ENCODE results near the gene SIGLEC11.
"Not testable (repeated sequence)": the region's sequence is repeated elsewhere in the genome, so short reads cannot be mapped to it uniquely, and the experiment has no call there.

Gene SIGLEC11

GRCh38 chr19:49981603-49982593 is 20.9 kb upstream of the SIGLEC11 start:
- Histone ChIP-seq H3K9me3 (ENCODE audit: control insufficient read depth, insufficient read depth, low read depth, low read length) (no peaks in the 10 kb centered on the region), H3K27ac (ENCODE audit: low read depth, low read length) (no peak overlapping the region), H3K36me3 (ENCODE audit: control insufficient read depth, insufficient read depth, low read length) (peaks cover 7% of the 10 kb centered on the region; the same call in 1 of the 2 replicates), H3K27me3 (ENCODE audit: control insufficient read depth, insufficient read depth, low read length) (no peaks in the 10 kb centered on the region), H3K4me1 (ENCODE audit: control insufficient read depth, insufficient read depth, low read length) (no peaks in the 10 kb centered on the region), H3K4me3 (ENCODE audit: low read depth, low read length) (no peak overlapping the region), H3K9ac (ENCODE audit: low read length) (no peak overlapping the region)

GRCh38 chr19:49978324-49978723 is 17.4 kb upstream of the SIGLEC11 start:
- H3K27me3 ChIP-seq (ENCODE audit: control insufficient read depth, insufficient read depth, low read length), result no peaks in the 10 kb centered on the region
- H3K27ac ChIP-seq (ENCODE audit: low read depth, low read length), result no peak overlapping the region
- no peaks in the 10 kb centered on the region for H3K4me1 ChIP-seq (ENCODE audit: control insufficient read depth, insufficient read depth, low read length)
- no peaks in the 10 kb centered on the region for H3K9me3 ChIP-seq (ENCODE audit: control insufficient read depth, insufficient read depth, low read depth, low read length)
- no peak overlapping the region for H3K9ac ChIP-seq (ENCODE audit: low read length)
- H3K4me3 ChIP-seq (ENCODE audit: low read depth, low read length), result no peak overlapping the region
- H3K36me3 ChIP-seq (ENCODE audit: control insufficient read depth, insufficient read depth, low read length), result peaks cover 10% of the 10 kb centered on the region

DNA sequence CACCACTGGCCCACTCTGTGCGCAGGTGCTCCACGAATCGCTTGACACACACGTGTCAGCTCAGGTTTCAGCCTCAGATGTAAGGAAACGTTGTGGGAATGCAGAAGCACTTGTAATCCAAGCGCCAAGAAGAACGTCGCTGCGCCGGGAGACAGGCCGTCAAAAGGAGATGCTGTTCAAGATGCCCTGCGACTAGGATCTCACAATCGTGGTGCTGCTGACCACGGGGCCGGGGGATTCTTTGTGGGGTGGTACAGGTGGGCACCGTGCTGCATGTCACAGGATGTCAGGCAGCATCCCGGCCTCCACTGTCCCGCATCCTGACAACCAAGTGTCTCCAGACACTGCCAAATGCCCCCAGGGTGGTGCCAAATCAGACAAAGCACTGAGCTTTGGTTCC is 16.9 kb upstream of the SIGLEC11 start:
- no peak overlapping the region for H3K9ac ChIP-seq (ENCODE audit: low read length)
- H3K27ac ChIP-seq (ENCODE audit: low read depth, low read length), result no peak overlapping the region
- H3K4me1 ChIP-seq (ENCODE audit: control insufficient read depth, insufficient read depth, low read length), result no peaks in the 10 kb centered on the region
- no peaks in the 10 kb centered on the region for H3K9me3 ChIP-seq (ENCODE audit: control insufficient read depth, insufficient read depth, low read depth, low read length)
- H3K36me3 ChIP-seq (ENCODE audit: control insufficient read depth, insufficient read depth, low read length), result peaks cover 10% of the 10 kb centered on the region
- no peak overlapping the region for H3K4me3 ChIP-seq (ENCODE audit: low read depth, low read length)
- H3K27me3 ChIP-seq (ENCODE audit: control insufficient read depth, insufficient read depth, low read length), result no peaks in the 10 kb centered on the region

DNA sequence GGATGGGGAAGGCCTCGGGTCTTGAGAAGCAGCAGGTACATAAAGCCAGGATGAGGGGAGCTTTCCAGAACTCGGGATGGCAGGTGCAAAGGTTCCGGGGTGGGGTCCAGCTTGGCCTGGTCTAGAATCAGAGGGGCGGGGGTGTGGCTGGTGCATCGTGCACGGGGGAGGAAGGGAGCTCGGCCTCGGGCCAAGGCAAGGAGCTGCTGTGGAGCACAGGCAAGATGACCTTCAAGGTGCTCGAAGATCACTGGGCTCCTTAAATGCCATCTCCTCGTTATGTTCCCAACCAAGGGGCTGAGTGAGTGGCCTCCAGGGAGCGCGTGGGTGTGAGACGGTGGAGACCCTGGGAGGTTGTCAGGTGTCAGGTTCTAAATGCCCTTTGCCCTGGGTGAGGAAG is 16.1 kb upstream of the SIGLEC11 start:
- Histone ChIP-seq H3K4me1 (ENCODE audit: control insufficient read depth, insufficient read depth, low read length) (no peaks in the 10 kb centered on the region), H3K9ac (ENCODE audit: low read length) (no peak overlapping the region), H3K36me3 (ENCODE audit: control insufficient read depth, insufficient read depth, low read length) (peaks cover 10% of the 10 kb centered on the region), H3K4me3 (ENCODE audit: low read depth, low read length) (no peak overlapping the region), H3K27ac (ENCODE audit: low read depth, low read length) (no peak overlapping the region), H3K9me3 (ENCODE audit: control insufficient read depth, insufficient read depth, low read depth, low read length) (no peaks in the 10 kb centered on the region), H3K27me3 (ENCODE audit: control insufficient read depth, insufficient read depth, low read length) (no peaks in the 10 kb centered on the region)

DNA sequence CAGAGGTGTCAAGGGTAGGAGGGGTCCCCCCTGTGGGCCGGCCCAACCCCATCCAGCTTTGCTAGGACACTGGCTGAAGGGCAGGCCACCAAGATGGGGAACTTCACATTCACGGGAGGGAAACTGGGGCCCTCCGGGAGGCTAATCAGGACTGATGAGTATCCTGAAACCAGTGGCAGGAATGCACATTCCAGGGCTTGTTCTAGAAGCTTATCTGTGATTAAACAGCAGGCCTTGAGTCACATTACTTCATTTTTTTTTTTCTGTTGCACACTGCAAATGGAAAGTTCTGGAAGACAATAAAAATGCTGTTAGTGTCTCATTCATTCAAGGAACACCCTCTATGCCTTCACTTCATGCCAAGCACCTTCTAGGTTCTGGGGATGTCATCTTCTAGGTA is 15.5 kb upstream of the SIGLEC11 start:
- H3K27me3 ChIP-seq (ENCODE audit: control insufficient read depth, insufficient read depth, low read length), result no peaks in the 10 kb centered on the region
- H3K4me1 ChIP-seq (ENCODE audit: control insufficient read depth, insufficient read depth, low read length), result no peaks in the 10 kb centered on the region
- H3K36me3 ChIP-seq (ENCODE audit: control insufficient read depth, insufficient read depth, low read length), result peaks cover 8% of the 10 kb centered on the region
- H3K9ac ChIP-seq (ENCODE audit: low read length), result no peak overlapping the region
- H3K27ac ChIP-seq (ENCODE audit: low read depth, low read length), result no peak overlapping the region
- no peak overlapping the region for H3K4me3 ChIP-seq (ENCODE audit: low read depth, low read length)
- H3K9me3 ChIP-seq (ENCODE audit: control insufficient read depth, insufficient read depth, low read depth, low read length), result no peaks in the 10 kb centered on the region

GRCh38 chr19:49975051-49975450 is 14.1 kb upstream of the SIGLEC11 start:
- H3K27me3 ChIP-seq (ENCODE audit: control insufficient read depth, insufficient read depth, low read length), result no peaks in the 10 kb centered on the region
- no peak overlapping the region for H3K9ac ChIP-seq (ENCODE audit: low read length)
- no peak overlapping the region for H3K4me3 ChIP-seq (ENCODE audit: low read depth, low read length)
- no peaks in the 10 kb centered on the region for H3K9me3 ChIP-seq (ENCODE audit: control insufficient read depth, insufficient read depth, low read depth, low read length)
- H3K4me1 ChIP-seq (ENCODE audit: control insufficient read depth, insufficient read depth, low read length), result no peaks in the 10 kb centered on the region
- no peak overlapping the region for H3K27ac ChIP-seq (ENCODE audit: low read depth, low read length)
- peaks cover 8% of the 10 kb centered on the region for H3K36me3 ChIP-seq (ENCODE audit: control insufficient read depth, insufficient read depth, low read length)

DNA sequence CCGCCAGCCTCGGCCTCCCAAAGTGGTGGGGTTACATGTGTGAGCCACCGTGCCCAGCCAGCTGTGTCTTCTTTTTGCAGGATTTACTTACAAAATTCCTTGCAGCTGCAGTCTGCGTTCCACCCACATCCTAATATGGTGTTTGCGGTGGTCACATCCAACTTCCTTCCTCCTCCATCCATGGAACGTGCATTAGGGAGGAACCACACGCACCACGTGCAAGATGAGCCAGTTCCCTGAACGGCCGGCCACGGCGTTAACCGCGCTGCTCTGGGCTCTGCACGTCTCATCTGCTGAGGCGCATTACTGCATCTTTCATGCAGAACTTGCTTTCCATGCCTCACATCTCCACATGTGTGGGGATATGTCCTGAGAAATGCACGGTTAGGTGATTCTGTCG is 13.0 kb upstream of the SIGLEC11 start:
- no peak overlapping the region for H3K4me3 ChIP-seq (ENCODE audit: low read depth, low read length)
- no peaks in the 10 kb centered on the region for H3K4me1 ChIP-seq (ENCODE audit: control insufficient read depth, insufficient read depth, low read length)
- no peak overlapping the region for H3K27ac ChIP-seq (ENCODE audit: low read depth, low read length)
- peaks cover 2% of the 10 kb centered on the region; the same call in 1 of the 2 replicates for H3K27me3 ChIP-seq (ENCODE audit: control insufficient read depth, insufficient read depth, low read length)
- no peaks in the 10 kb centered on the region for H3K9me3 ChIP-seq (ENCODE audit: control insufficient read depth, insufficient read depth, low read depth, low read length)
- peaks cover 8% of the 10 kb centered on the region for H3K36me3 ChIP-seq (ENCODE audit: control insufficient read depth, insufficient read depth, low read length)
- no peak overlapping the region for H3K9ac ChIP-seq (ENCODE audit: low read length)

- Histone ChIP-seq H3K27me3 (ENCODE audit: control insufficient read depth, insufficient read depth, low read length) (peaks cover 3% of the 10 kb centered on the region; the same call in 1 of the 2 replicates), H3K27ac (ENCODE audit: low read depth, low read length) (no peak overlapping the region), H3K36me3 (ENCODE audit: control insufficient read depth, insufficient read depth, low read length) (peaks cover 7% of the 10 kb centered on the region)
Observed at GRCh38 chr19:49972841-49973240, 11.9 kb upstream of the SIGLEC11 start.

DNA sequence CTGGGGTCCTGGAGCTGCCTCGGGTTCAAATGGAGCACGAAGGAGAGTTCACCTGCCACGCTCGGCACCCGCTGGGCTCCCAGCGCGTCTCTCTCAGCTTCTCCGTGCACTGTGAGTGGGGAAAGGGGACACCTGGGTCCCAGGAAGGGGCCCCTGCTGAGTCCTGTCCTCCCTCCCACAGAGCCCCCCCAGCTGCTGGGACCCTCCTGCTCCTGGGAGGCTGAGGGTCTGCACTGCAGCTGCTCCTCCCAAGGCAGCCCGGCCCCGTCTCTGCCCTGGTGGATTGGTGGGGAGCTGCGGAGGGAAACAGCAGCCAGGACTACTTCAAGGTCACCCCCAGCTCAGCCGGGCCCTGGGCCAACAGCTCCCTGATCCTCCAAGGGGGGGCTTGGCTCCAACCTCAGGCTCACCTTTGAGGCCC is 11.0 kb upstream of the SIGLEC11 start:
- H3K4me1 ChIP-seq (ENCODE audit: control insufficient read depth, insufficient read depth, low read length), result no peaks in the 10 kb centered on the region
- peaks cover 3% of the 10 kb centered on the region; the same call in 1 of the 2 replicates for H3K27me3 ChIP-seq (ENCODE audit: control insufficient read depth, insufficient read depth, low read length)
- H3K36me3 ChIP-seq (ENCODE audit: control insufficient read depth, insufficient read depth, low read length), result peaks cover 3% of the 10 kb centered on the region; the same call in 1 of the 2 replicates
- H3K9me3 ChIP-seq (ENCODE audit: control insufficient read depth, insufficient read depth, low read depth, low read length), result no peaks in the 10 kb centered on the region
- H3K9ac ChIP-seq (ENCODE audit: low read length), result no peak overlapping the region
- H3K27ac ChIP-seq (ENCODE audit: low read depth, low read length), result no peak overlapping the region
- no peak overlapping the region for H3K4me3 ChIP-seq (ENCODE audit: low read depth, low read length)

More at GRCh38 chr19:49972841-49973240, 11.9 kb upstream of the SIGLEC11 start:
- Histone ChIP-seq H3K9ac (ENCODE audit: low read length) (no peak overlapping the region), H3K4me3 (ENCODE audit: low read depth, low read length) (no peak overlapping the region), H3K9me3 (ENCODE audit: control insufficient read depth, insufficient read depth, low read depth, low read length) (no peaks in the 10 kb centered on the region), H3K4me1 (ENCODE audit: control insufficient read depth, insufficient read depth, low read length) (no peaks in the 10 kb centered on the region)

DNA sequence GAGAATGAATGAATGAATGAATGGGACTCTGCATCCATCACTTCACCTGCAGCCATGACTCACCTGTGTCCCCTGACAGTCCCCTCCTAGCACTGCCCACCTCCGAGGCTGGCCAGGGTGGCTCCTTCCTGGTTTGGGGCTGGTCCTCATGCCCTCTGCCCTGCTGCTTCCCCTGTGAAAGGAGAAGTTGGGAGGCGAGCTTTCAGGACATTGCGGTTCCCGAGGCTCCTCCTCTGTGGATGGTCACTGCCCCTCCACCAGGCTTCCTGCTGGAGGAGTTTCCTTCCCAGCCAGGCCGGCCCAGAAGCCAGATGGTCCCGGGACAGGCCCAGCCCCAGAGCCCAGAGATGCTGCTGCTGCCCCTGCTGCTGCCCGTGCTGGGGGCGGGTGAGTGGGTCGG is 8.4 kb upstream of the SIGLEC11 start:
- not testable (repeated sequence) for H3K27me3 ChIP-seq (ENCODE audit: control insufficient read depth, insufficient read depth, low read length); H3K36me3 ChIP-seq (ENCODE audit: control insufficient read depth, insufficient read depth, low read length); H3K4me1 ChIP-seq (ENCODE audit: control insufficient read depth, insufficient read depth, low read length); H3K9ac ChIP-seq (ENCODE audit: low read length); H3K9me3 ChIP-seq (ENCODE audit: control insufficient read depth, insufficient read depth, low read depth, low read length); H3K4me3 ChIP-seq (ENCODE audit: low read depth, low read length); H3K27ac ChIP-seq (ENCODE audit: low read depth, low read length)

DNA sequence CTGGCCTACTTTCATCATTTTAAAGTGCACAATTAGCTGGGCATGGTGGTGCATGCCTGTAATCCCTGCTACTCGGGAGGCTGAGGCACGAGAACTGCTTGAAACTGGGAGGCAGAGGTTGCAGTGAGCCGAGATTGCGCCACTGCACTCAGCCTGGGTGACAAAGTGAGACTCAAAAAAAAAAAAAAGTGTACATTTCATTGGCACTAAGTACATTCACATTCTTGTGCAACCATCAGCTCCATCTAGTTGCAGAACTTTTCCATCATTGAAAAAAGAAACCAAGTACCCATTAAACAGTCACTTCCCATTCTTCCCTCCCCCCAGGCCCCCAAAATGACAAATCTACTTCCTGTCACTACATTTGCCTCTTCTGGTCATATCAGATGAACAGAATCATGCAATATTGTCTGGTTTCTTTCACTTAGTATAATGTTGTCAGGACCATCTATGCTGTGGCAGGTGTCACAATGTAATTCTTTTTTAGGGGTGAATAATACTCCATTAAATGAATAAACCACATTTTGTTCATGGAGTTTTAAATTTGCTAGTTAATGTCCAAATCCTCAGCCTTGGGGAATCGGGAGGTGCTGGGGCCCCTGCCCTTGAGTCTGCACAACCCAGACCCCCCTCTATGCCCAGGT is 7.4 kb upstream of the SIGLEC11 start:
- H3K27me3 ChIP-seq (ENCODE audit: control insufficient read depth, insufficient read depth, low read length), result peaks cover 3% of the 10 kb centered on the region; the same call in 1 of the 2 replicates
- H3K4me3 ChIP-seq (ENCODE audit: low read depth, low read length), result no peak overlapping the region
- no peak overlapping the region for H3K27ac ChIP-seq (ENCODE audit: low read depth, low read length)
- no peak overlapping the region for H3K9ac ChIP-seq (ENCODE audit: low read length)
- H3K9me3 ChIP-seq (ENCODE audit: control insufficient read depth, insufficient read depth, low read depth, low read length), result no peaks in the 10 kb centered on the region
- H3K36me3 ChIP-seq (ENCODE audit: control insufficient read depth, insufficient read depth, low read length), result no peaks in the 10 kb centered on the region
- H3K4me1 ChIP-seq (ENCODE audit: control insufficient read depth, insufficient read depth, low read length), result no peaks in the 10 kb centered on the region

Measured in HUES6 (cell line).